HG02763 (cell line): ENCODE results near the gene PAQR4.
A peak's percentile ranks its signal among the peaks of the same experiment; 100 is the strongest.

Source experiments
- ATAC-seq: cut with Tn5 transposase; IDR thresholded peaks from one replicate; pipeline ENCODE4 v1.9.1; 2021; ENCODE audit warnings: mild to moderate bottlenecking, moderate library complexity; ENCODE audit not compliant: unreplicated experiment

PAQR4 gene

DNA sequence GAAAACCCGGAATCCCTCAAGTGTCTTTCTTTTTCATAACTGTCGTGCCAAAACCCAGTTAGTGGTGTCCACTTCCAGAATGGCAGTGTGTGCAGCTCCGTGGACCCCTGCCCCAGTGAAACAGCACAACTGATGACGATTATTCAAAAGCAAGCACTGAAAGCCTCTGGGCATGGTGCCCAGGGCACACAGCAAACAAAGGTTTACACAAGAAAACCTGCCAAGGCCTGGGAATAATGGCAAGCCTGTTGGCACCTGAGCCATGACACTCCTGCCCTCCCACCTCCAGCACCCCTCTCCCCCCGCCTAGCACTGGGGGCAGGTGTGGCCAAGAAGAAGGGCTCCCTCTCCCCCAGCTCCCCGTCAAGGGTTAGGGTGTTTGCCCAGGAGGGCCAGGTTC, 8.3 kb downstream of the PAQR4 start:
- no peak for ATAC-seq

DNA sequence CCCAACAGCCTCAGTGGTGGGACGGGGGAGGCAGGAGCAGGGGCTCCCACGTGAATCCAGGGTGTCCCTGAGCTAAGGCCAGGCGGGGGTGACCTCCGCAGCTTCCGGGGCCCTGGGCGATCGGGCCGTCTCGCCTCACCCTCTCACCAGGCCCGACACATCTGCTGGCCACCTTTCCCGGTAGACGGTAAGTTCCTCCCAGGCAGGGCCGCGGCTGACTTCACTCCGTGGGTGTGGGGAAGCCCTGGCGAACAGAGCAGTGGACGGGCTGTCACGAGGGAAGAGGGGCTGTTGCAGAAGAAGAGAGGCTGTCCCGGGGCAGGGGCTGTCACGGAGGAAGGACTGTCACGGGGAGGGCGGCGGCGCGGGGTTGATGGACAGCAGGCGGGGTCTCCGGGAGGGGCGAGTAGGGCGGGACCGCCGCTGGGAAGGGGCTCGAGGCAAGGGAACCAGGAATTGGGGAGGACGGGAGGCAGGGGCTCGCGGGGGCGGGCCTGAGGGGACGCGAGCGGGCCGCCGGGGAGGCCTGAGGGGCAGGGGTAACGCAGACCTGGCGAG, 10.6 kb downstream of the PAQR4 start:
- peak; percentile 7 for ATAC-seq

DNA sequence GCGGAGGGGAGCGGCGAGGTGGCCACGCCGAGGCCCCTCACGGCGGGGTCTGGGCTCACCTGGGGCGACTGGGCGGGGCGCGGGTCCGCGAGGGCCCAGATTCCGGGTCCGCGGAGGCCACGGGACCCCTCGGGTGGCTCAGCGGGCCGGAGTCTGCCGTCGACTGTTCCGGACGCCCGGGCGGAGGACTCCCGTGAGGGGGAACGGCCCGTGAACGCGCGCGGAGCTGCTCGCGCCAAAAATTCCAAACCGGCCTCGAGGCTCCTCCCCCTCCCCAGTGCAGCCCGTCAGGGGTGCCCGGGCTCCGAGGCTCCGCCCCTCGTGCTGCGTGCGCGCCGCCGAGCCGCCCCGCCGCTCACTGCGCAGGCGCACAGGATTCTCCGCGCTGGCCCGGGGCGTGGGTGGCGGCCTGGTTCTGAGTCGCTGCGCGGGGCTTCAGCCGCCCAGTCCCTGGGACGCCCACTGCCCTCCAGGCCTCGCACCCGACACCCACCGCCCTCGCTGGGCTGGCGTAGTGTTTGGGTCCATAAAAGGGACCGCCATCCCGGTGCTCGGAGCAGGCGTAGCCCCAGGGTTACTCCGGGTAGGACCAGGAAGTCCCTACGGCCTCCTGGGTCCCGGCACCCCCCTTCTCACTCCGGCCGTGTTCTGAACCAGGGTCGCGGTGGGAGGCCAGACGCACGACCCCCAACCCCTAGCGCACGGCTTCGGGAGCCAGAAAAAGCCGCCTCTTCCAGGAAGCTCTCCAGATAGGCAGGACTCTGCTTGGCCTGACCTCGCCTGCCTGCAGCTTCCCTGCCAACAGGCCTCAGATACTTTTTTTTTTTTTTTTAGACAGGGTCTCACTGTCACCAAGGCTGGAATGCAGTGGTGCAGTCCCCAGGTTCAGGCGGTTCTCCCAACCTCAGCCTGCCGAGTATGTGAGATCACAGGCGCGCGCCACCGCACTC, 11.4 kb downstream of the PAQR4 start, which contains the start of gene PKMYT1:
PKMYT1 (minus strand) TSS at position 220 of the 950 bp plus-strand sequence. CDS start 789 bp downstream, outside the sequence.
- ATAC-seq = peak; percentile 74

DNA sequence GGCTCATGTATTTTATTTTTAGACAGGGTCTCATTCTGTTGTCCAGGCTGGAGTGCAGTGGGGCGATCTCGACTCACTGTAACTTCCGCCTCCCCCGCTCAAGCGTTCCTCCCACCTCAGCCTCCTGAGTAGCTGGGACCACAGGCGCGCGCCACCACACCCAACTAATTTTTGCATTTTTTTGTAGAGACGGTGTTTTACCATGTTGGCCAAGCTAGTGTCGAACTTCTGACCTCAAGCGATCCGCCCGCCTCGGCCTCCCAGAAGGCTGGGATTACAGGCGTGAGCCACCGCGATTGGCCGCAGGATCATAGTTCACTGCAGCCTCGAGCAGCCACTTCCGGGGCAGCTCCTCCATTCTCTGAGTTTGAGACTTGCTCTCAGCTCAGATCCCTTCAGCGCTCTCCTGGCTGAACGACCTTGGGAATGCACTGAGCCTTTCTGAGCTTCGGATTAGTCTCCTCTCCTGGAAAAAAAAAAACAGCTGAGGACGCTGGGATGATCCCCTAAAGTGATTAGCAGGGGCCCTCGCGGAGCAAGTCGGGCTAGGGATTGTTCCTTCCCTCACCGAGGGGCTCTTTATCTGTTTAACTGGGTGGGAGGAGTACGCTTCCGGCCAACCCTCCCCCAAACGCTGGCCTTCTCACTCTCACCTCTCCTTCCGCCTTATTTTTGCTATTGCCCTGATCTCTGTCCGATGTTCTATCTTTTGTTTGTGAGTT, 12.2 kb downstream of the PAQR4 start:
- no peak for ATAC-seq

DNA sequence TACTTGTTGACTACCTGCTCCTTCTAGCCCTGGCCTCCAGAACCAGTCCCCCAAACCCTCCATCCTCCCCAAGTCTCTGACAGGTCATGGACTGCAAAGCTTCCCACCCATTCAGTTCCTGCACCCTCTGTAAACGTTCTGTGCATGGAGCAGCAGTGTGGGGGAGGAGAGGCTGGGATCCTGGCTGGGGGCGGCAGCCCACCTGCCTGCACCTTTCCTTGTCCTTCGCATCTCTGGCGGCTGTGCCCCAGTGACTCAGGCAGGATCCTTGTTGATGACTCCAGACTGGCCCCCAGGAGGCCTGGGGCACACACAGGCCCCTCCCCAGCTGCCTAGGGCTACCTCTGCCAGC, 12.7 kb downstream of the PAQR4 start:
- ATAC-seq = no peak

DNA sequence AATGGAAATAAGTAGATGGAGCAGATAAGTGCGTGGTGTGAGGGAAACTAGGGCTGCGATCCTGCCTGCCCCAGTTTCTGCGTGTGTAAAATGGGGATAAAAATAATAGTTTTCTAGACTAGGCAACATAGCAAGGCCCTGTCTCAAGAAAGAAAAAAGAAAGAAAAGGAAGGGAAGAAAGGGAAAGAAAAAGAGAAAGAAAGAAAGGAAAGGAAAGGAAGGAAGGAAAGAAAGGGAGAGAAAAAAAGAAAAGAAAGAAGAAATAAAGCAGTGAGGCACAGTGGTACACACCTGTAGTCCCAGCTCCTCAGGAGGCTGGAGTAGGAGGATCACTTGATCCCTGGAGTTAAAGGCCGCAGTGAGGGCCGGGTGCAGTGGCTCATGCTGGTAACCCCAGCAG, 13.3 kb downstream of the PAQR4 start:
- ATAC-seq = no peak

DNA sequence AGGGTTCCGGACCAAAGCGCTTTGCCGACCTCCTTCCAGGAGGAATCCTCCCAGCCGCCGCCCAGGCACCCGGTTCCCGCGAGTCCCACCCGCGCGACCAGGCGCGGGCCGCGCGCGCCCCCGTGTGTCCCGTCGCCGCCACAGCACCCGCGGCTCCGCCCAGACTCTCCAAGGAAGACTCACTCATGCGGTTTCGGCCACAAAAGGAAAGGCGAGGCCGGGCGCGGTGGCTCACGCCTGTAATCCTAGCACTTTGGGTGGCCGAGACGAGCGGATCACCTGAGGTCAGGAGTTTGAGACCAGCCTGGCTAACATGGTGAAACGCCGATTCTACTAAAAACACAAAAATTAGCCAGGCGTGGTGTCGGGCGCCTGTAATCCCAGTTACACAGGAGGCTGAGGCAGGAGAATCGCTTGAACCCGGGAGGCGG, 14.6 kb downstream of the PAQR4 start:
- peak; percentile 40 for ATAC-seq

DNA sequence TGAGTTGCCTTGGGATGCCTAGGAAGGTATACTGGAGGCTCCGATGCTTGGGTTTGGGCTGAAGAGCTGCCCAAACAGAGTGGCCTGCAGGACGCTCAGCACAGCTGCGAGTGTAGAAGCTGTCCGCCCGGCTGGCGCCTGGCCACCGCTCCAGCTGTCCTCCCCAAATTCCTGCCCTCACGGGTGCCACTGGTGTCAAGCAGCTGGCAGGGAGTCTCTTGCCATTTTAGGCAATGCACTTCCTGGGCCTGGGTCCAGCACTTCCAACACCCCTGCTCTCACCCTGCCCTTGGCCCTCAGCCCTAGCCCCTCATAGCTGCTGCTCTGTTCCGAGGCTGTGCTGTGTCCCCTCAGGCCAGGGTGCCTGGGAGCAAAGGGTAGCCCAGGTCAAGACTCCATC, 16.3 kb downstream of the PAQR4 start:
- no peak for ATAC-seq

DNA sequence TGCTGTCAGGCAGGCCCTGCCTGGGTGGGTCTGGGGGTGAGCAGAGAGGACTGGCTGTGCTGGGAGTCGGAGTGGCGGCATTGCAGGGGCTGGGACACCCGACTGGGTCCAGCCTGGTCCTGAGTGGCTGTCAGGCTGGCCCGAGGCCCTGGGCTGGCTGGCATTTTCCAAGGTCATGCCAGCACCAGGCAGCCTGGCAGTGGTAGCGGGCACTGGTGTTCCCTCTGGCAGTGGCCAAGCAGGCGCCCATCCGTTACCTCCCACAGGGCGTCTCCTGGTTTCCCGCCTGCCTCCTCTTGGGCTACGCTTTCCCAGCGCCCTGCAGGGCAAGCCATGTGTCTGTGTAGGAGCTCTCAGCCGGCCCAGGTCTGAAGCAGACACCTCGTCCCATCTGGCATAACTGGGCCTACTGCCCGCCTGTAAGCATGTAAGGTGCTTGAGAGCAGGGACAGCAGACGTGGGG, 16.8 kb downstream of the PAQR4 start:
- ATAC-seq = no peak

DNA sequence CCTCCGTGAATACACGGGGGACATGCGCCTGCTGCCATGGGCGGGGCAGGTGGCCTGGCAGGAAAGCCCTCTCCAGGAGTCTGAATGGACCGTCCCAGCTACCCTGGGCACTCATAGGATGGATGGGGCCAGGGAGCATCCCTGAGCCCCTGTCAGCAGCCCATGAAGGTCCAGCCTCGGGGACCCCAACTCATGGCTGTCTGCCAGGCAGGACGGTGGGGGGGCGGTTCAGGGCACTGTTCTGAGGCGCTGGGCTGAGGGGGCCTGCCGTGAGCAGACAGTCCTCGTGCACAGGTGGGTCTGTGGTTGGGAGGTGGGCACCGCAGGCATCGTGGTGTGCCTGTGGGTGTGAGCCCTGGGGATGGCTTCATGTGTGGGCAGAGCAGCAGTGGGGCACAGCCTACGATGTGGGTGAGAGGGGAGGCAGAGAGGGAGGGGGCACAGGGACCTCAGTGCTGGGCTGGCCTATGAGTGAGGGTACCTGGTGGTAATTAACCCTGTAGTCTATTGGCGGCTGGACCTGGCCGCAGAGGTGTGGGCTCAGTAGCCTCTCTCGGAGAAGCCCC, 17.6 kb downstream of the PAQR4 start:
- ATAC-seq = no peak

DNA sequence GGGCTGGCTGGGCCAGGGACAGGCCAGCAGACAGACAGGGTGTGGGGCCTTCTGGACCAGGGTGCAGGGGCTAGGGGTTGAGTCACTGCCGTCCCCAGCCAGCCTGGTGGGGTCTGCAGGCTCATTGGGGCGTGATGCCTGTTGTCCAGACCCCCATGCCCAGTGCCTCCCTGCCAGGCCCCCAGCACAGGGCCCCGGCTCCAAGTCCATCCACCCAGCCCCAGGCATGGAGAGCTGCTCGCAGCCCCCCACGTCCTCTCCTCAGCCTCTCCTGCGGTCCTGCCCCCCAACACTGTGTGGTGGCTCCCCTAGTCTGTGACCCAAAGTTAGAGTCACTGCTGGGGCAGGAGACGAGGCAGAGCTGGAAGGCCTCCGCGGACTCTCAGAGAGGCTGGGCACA, 18.1 kb downstream of the PAQR4 start:
- no peak for ATAC-seq

DNA sequence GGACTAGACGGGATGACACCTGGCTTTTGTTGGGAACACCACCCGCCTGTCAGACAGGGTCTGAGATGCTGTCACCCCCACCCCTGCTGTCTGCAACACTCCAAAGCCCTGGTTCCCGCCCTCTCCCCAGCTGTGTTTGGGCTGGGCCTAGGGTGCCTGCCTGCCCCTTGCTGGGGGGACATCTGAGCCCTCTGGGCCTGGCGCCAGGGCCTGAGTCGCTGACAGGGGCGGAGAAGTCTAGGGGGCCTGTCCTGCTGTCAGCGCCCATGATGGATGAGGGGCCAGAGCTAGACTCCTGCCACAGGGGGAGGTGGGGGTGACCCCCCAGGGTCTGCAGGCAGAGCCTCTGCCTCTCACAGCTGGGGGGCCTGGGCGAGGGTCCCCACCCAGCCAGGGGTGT, 18.7 kb downstream of the PAQR4 start:
- no peak for ATAC-seq

DNA sequence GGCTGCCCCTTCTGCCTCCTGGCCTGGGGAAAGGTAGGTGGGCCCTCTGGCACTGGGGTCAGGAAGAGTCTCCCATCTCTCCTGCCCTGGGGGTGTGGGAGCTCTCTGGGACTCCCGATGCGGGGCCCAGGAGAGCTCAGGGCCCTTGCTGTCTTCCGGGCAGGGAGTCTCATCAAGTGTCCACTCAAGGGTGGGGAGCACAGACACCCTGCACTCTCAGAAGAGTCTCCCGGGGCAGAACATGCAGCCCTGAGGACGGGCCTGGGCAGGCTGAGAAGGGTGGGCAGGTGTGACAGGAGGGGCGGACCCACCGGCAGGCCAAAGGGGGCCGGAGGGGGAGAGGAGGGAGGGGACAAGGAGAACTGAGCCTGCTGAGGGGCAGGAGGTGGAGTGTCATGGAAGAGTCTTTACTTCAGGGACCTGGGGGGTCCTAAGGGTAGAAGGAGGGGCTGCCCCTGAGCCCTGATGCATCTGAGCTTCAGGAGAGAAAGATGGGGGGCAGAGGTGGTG, 19.5 kb downstream of the PAQR4 start:
- ATAC-seq = no peak

DNA sequence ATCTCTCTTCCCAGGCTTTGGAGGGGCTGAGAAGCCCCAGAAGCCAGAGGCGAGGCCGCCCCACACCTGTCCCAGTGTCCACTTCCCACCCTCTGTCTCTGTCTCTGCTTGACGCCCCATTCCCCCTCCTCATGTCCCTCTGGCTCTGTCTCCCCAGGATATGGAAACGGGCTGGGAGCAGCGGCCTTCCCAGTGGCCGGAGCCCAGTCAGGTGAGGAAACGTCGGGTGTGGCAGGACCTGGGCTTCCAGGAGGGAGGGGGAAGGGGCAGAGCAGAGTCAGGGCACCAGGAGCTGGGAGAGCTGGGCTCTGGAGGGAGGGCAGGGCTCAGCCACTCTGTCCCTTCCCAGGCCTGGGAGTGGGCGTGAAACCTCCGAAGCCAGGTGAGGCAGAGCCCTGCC, 21.7 kb downstream of the PAQR4 start:
- no peak for ATAC-seq

DNA sequence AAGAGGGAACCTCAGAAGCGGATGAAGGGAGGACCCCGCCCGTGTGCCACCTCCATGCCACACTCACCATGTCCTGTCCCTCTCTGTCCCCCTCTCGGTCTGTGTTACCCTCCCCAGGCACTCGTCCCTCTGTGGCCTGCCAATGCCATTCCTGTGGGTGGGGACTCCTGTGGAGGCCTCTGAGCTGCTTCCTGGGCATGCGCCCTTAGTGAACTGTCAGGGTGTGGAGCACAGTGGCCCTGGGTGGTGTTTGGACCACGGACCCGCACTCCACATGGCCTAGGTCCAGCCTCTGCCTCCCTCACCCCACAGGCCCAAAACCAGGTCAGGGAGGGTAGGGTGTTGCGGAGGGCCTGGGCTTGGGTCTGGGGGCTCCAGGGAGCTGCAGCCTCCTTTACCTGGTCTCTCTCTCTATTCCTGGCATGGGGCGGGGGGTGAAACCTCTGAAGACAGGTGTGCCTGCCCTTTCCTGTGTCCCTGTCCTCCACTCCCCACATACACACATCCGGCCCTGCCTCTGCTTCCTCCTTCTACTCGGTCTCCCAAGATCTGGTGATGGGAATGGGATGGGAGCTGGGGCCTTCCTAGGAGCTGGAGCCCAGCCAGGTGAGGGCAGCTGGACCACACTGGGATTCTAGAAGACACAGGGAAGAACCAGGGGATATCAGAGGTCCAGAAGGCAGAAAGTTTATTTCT, 22.6 kb downstream of the PAQR4 start:
- ATAC-seq = no peak

DNA sequence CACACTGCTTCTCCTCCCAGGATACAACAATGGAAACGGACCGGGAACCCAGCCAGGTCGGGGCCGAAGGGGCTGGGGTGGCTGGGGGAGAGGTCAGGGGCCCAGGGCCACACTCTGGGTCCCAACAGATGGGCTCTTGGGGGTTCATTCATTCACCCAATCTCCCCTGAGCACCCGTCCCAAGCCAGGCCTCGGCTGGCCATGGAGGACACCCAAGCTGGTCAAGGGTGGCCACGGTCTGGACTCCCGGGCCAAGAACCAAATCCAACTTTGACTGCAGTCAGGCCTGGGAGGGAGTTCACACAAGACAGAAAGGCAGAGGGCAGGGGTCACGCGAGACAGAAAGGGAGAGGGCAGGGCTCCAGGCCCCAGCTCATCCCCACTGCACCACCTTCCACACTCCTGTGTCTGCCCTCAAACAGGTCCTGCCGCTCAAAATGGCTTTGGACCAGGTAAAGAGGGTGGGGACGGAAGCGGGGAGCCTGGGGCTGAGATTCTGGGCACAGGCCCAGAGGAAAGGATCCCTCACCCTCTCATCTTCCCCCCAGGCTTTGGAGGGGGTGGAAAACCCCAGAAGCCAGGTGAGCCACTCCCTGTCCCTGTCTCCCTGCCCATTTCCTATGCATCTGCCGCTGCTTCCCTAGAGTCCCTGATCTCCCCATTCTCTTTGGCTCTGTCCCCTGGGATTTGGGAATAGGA, 23.4 kb downstream of the PAQR4 start:
- no peak for ATAC-seq

DNA sequence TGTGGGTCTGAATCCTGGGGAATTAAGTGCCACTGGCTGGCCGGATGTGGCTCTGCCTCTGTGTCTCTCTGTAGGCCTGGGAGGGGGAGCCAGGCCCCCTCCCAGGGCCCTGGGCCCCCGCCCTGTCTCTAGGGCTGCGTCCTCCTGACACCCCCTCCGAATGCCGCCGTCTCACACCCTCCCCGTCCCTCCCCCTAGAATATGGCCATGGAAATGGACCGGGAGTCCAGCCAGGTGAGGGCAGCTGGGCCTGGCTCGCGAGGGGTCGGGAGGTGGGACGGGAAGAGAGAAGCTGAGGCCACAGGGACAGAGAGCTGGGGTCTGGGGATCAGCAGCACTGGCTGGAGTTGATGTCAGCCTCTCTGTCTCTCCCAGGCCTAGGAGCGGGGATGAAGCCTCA, 27.1 kb downstream of the PAQR4 start:
- ATAC-seq = no peak

DNA sequence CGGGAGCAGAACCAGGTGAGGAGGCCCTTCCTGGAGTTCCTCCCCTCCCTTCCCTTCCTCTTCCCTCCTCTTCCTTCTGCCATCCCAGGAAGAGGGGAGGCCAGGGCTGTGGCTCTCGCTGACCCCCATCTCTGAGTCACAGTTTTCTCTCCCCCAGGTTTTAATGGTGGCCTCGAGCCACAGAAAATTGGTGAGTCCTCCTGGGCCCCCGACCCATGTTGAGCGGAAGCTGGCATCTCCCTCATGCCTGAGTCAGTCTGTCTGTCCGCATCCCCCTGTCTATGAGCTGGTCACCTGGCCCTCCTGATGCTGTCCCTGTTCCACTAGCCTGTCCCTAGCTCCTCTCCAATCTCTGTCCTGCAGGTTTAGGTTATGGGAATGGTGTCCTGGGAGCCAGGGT, 30.8 kb downstream of the PAQR4 start:
- ATAC-seq = no peak

DNA sequence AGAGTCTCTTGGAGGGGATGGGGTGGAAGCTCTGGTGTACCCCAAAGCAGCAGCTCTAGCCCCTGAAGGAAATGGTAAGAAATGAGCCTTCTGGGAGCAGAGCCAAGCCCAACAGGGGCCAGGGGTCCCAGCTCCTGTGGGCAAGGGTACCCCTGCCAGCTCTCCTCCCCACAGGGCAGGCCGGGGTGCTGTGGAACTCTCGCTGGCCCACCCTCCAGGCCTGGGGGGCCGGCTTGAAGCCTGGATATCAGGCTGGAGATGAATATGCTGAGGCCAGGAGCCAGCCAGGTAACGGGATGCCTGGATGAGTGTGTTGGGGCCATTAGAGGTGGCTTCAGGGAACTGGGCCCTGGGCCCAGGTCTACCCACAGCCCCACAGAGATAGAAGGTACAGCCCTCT, 31.4 kb downstream of the PAQR4 start:
- ATAC-seq = no peak

DNA sequence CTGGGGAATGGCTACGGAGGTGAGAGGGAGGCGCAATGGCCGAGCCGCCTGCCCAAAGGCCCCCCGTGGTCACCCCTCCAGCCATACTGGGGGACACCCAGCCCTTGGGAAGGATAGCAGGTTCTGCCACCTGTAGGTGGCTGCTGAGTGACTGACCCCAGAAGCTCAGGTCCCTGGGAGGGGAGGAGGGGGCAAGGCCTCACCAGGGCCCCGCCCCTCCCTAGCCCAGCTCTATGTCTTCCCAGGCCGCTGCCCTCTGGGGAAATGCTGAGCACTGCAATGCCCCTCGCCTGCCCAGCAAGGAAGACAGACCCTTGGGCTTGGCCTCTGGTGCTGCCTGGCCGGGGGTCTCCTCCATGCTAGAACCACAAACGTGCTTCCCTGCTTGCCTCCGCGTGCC, 32.2 kb downstream of the PAQR4 start:
- ATAC-seq = no peak
